ENCODE data around the gene DGKA.
"Not testable (repeated sequence)": the region's sequence is repeated elsewhere in the genome, so short reads cannot be mapped to it uniquely, and the experiment has no call there.

Gene DGKA

GRCh38 chr12:55930771-55931316 is at the start of gene DGKA:
Gene DGKA (plus strand): TSS chr12:55931162. CDS start chr12:55936504, 5,342 bp downstream.
- DNase-seq = peak; percentile 81

- DNase-seq = no peak
Measured at GRCh38 chr12:55885113-55885512, 45.8 kb upstream of the DGKA start.

- DNase-seq = no peak
Measured at GRCh38 chr12:55891310-55891709, 39.7 kb upstream of the DGKA start.

- DNase-seq = no peak
Measured at GRCh38 chr12:55893723-55894122, 37.2 kb upstream of the DGKA start.

- DNase-seq = peak; percentile 71
Measured at GRCh38 chr12:55899082-55899481, 31.9 kb upstream of the DGKA start.

- DNase-seq = no peak
Measured at GRCh38 chr12:55901881-55902490, 29.0 kb upstream of the DGKA start.

GRCh38 chr12:55906056-55906455 is 24.9 kb upstream of the DGKA start:
- DNase-seq = no peak

- DNase-seq = no peak
Measured at GRCh38 chr12:55908726-55909512, 22.0 kb upstream of the DGKA start.

GRCh38 chr12:55909513-55909884 is 21.5 kb upstream of the DGKA start:
- DNase-seq = no peak

- DNase-seq = no peak
Measured at GRCh38 chr12:55912908-55913307, 18.1 kb upstream of the DGKA start.

- no peak for DNase-seq
Measured at GRCh38 chr12:55915482-55915859, 15.5 kb upstream of the DGKA start.

- DNase-seq = not testable (repeated sequence)
Measured at GRCh38 chr12:55919032-55919431, 11.9 kb upstream of the DGKA start.

GRCh38 chr12:55922126-55922525 is 8.8 kb upstream of the DGKA start:
- no peak for DNase-seq

- not testable (repeated sequence) for DNase-seq
Measured at GRCh38 chr12:55923648-55924047, 7.3 kb upstream of the DGKA start.

- DNase-seq = peak; percentile 51
Measured at GRCh38 chr12:55925371-55925770, 5.6 kb upstream of the DGKA start.

GRCh38 chr12:55925870-55926737 is 4.9 kb upstream of the DGKA start:
- DNase-seq = no peak

GRCh38 chr12:55926738-55927587 is 4.0 kb upstream of the DGKA start:
- peak; percentile 97 for DNase-seq

- peak; percentile 89 for DNase-seq
Measured at GRCh38 chr12:55927588-55928502, 3.1 kb upstream of the DGKA start, which contains the start of gene PYM1. Gene PYM1 (minus strand): TSS chr12:55927894. CDS start chr12:55927761, 133 bp downstream.

- no peak for DNase-seq
Measured at GRCh38 chr12:55929306-55929791, 1.6 kb upstream of the DGKA start.

GRCh38 chr12:55931317-55931779 is 386 bp downstream of the DGKA start:
- peak; percentile 49 for DNase-seq
